ENCODE data around the gene OPN4.

The OPN4 gene

GRCh38 chr10:86670876-86671275 is 16.5 kb downstream of the OPN4 start:
- in situ Hi-C loops (cut with HindIII; ENCODE audit: low pct_ligation_motif_present, low sequenced_read_pairs): no loop called here
- Histone ChIP-seq H3K27ac (no peak overlapping the region), H3K36me3 (replicated peaks) (no peaks in the 10 kb centered on the region), H3K27me3 (replicated peaks) (no peaks in the 10 kb centered on the region), H3K4me3 (ENCODE audit: low read depth, low read length) (no peak overlapping the region)
- TF ChIP-seq CTCF (IDR thresholded peaks at IDR 0.05; ENCODE audit: low read depth, low read length, missing control alignments): no peak
- DNase-seq: no peak

GRCh38 chr10:86671419-86671818 is 17.1 kb downstream of the OPN4 start:
- H3K27me3 ChIP-seq (replicated peaks): no peaks in the 10 kb centered on the region
- H3K27ac ChIP-seq: no peak overlapping the region
- DNase-seq: no peak
- H3K36me3 ChIP-seq (replicated peaks): no peaks in the 10 kb centered on the region
- in situ Hi-C loops (cut with HindIII; ENCODE audit: low pct_ligation_motif_present, low sequenced_read_pairs): no loop called here
- no peak overlapping the region for H3K4me3 ChIP-seq (ENCODE audit: low read depth, low read length)
- no peak for TF ChIP-seq CTCF (IDR thresholded peaks at IDR 0.05; ENCODE audit: low read depth, low read length, missing control alignments)

DNA sequence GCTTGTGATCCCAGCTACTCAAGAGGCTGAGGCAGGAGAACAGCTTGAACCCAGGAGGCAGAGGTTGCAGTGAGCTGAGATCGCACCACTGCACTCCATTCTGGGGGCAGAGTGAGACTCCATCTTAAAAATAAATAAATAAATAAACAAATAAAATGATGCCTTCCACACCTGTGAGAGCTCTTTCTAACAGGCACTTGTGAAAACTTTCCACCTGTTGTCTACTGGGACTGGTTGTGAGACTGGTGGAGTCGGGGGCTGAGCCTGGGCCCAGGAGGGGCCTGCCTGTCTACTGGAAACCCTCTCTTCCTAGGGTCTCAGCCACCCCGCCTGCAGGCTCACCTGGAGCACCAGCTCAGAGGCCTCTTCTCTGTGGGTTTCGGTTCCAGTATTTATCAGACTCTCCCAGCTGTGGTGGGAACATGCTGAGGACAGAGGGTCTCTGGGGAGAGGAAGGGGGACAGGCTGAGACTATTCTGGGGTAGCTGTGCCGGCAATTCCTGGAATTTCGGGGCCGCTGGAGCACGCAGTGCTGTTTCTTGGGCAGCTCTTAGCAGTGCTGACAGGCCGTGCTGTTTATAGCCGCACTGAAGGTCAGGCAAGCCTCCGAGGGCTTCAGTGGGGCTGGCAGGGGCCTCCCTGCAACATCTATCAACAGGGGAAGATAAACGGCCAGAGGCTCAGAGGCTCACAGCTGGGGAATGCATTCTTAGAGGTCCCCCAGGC is 17.8 kb downstream of the OPN4 start:
- no peak overlapping the region for H3K27ac ChIP-seq

GRCh38 chr10:86673216-86673826 is 19.0 kb downstream of the OPN4 start:
- TF ChIP-seq CTCF (IDR thresholded peaks at IDR 0.05; ENCODE audit: low read depth, low read length, missing control alignments): no peak
- in situ Hi-C loops (cut with HindIII; ENCODE audit: low pct_ligation_motif_present, low sequenced_read_pairs): no loop called here
- Histone ChIP-seq H3K27ac (no peak overlapping the region), H3K36me3 (replicated peaks) (no peaks in the 10 kb centered on the region), H3K27me3 (replicated peaks) (no peaks in the 10 kb centered on the region), H3K4me3 (ENCODE audit: low read depth, low read length) (no peak overlapping the region)
- DNase-seq: no peak

More for the DNA sequence above, 17.8 kb downstream of the OPN4 start:
- no peaks in the 10 kb centered on the region for H3K36me3 ChIP-seq (replicated peaks)
- H3K27me3 ChIP-seq (replicated peaks): no peaks in the 10 kb centered on the region
- in situ Hi-C loops (cut with HindIII; ENCODE audit: low pct_ligation_motif_present, low sequenced_read_pairs): no loop called here
- TF ChIP-seq CTCF (IDR thresholded peaks at IDR 0.05; ENCODE audit: low read depth, low read length, missing control alignments): no peak
- DNase-seq: no peak
- no peak overlapping the region for H3K4me3 ChIP-seq (ENCODE audit: low read depth, low read length)

GRCh38 chr10:86673827-86674581 is 19.7 kb downstream of the OPN4 start:
- DNase-seq: no peak
- Histone ChIP-seq H3K27me3 (replicated peaks) (no peaks in the 10 kb centered on the region), H3K4me3 (ENCODE audit: low read depth, low read length) (no peak overlapping the region), H3K27ac (no peak overlapping the region), H3K36me3 (replicated peaks) (no peaks in the 10 kb centered on the region)
- no peak for TF ChIP-seq CTCF (IDR thresholded peaks at IDR 0.05; ENCODE audit: low read depth, low read length, missing control alignments)
- in situ Hi-C loops (cut with HindIII; ENCODE audit: low pct_ligation_motif_present, low sequenced_read_pairs): no loop called here
